ENCODE data around the gene FRMPD4.
"Not testable (repeated sequence)": the region's sequence is repeated elsewhere in the genome, so short reads cannot be mapped to it uniquely, and the experiment has no call there.

Gene FRMPD4

GRCh38 chrX:12138361-12139313, at the start of gene FRMPD4:
Gene FRMPD4, plus strand, starts transcription at chrX:12138473. Its CDS starts 499 bp downstream, at chrX:12138972.
- DNase-seq = no peak

GRCh38 chrX:12089740-12090139, 48.5 kb upstream of the FRMPD4 start:
- no peak for DNase-seq

GRCh38 chrX:12113321-12113720, 25.0 kb upstream of the FRMPD4 start:
- no peak for DNase-seq

GRCh38 chrX:12115377-12115776, 22.9 kb upstream of the FRMPD4 start:
- DNase-seq = no peak

- DNase-seq = no peak
These were observed 20.1 kb upstream of the FRMPD4 start for GRCh38 chrX:12118134-12118533.

- DNase-seq = no peak
These were observed 10.3 kb upstream of the FRMPD4 start for GRCh38 chrX:12128017-12128416.

GRCh38 chrX:12137951-12138360, 317 bp upstream of the FRMPD4 start:
- DNase-seq = no peak

GRCh38 chrX:12139934-12140611, 1.8 kb downstream of the FRMPD4 start:
- DNase-seq = no peak

- no peak for DNase-seq
These were observed 3.2 kb downstream of the FRMPD4 start for GRCh38 chrX:12141511-12141910.

GRCh38 chrX:12142661-12143060, 4.4 kb downstream of the FRMPD4 start:
- DNase-seq = no peak

- no peak for DNase-seq
These were observed 7.1 kb downstream of the FRMPD4 start for GRCh38 chrX:12145402-12145801.

- DNase-seq = no peak
These were observed 11.6 kb downstream of the FRMPD4 start for GRCh38 chrX:12149670-12150407.

GRCh38 chrX:12153317-12153716, 15.0 kb downstream of the FRMPD4 start:
- DNase-seq = no peak

GRCh38 chrX:12153741-12154140, 15.5 kb downstream of the FRMPD4 start:
- no peak for DNase-seq

- no peak for DNase-seq
These were observed 21.5 kb downstream of the FRMPD4 start for GRCh38 chrX:12159799-12160198.

- no peak for DNase-seq
These were observed 24.1 kb downstream of the FRMPD4 start for GRCh38 chrX:12162420-12162819.

- not testable (repeated sequence) for DNase-seq
These were observed 25.9 kb downstream of the FRMPD4 start for GRCh38 chrX:12164180-12164579.

GRCh38 chrX:12170755-12171154, 32.5 kb downstream of the FRMPD4 start:
- DNase-seq = no peak

GRCh38 chrX:12174358-12174757, 36.1 kb downstream of the FRMPD4 start:
- DNase-seq = no peak

- no peak for DNase-seq
These were observed 58.8 kb downstream of the FRMPD4 start for GRCh38 chrX:12197030-12197429.

GRCh38 chrX:12206413-12206812, 68.1 kb downstream of the FRMPD4 start:
- no peak for DNase-seq

GRCh38 chrX:12210196-12210815, 72.0 kb downstream of the FRMPD4 start:
- no peak for DNase-seq

- no peak for DNase-seq
These were observed 72.7 kb downstream of the FRMPD4 start for GRCh38 chrX:12210971-12211370.
